NCI-H1048 (cell line): ENCODE measurements around the gene CMTM5.
A peak's percentile ranks its signal among the peaks of the same experiment; 100 is the strongest.

Experiments
- DNase-seq: peaks from one replicate; lab custom pipeline; 2025; lab: John Stamatoyannopoulos, UW

The CMTM5 gene

GRCh38 chr14:23358553-23359166 is 18.2 kb upstream of the CMTM5 start:
- no peak for DNase-seq

- no peak for DNase-seq
Measured at GRCh38 chr14:23359167-23359626, 17.6 kb upstream of the CMTM5 start.

- no peak for DNase-seq
Measured at GRCh38 chr14:23359722-23360447, 17.0 kb upstream of the CMTM5 start.

GRCh38 chr14:23360496-23360895 is 16.4 kb upstream of the CMTM5 start:
- no peak for DNase-seq

GRCh38 chr14:23361320-23361719 is 15.5 kb upstream of the CMTM5 start:
- no peak for DNase-seq

GRCh38 chr14:23361763-23362162 is 15.1 kb upstream of the CMTM5 start:
- no peak for DNase-seq

- no peak for DNase-seq
Measured at GRCh38 chr14:23362200-23362599, 14.6 kb upstream of the CMTM5 start.

GRCh38 chr14:23364164-23365035 is 12.4 kb upstream of the CMTM5 start:
- no peak for DNase-seq

- no peak for DNase-seq
Measured at GRCh38 chr14:23365036-23365731, 11.7 kb upstream of the CMTM5 start, which contains the start of gene EFS. TSS of gene EFS (minus strand) at chr14:23365172. CDS start at chr14:23365025, 147 bp downstream.

- DNase-seq = peak; percentile 61
Measured at GRCh38 chr14:23365732-23366425, 11.0 kb upstream of the CMTM5 start.

- peak; percentile 61 for DNase-seq
Measured at GRCh38 chr14:23366426-23366921, 10.4 kb upstream of the CMTM5 start.

- DNase-seq = no peak
Measured at GRCh38 chr14:23370221-23370620, 6.6 kb upstream of the CMTM5 start.

GRCh38 chr14:23371865-23372264 is 5.0 kb upstream of the CMTM5 start:
- DNase-seq = no peak

GRCh38 chr14:23372509-23372908 is 4.3 kb upstream of the CMTM5 start, which contains the start of gene IL25:
TSS of gene IL25 (plus strand) at chr14:23372809.
- no peak for DNase-seq

GRCh38 chr14:23373041-23373440 is 3.8 kb upstream of the CMTM5 start:
- no peak for DNase-seq

GRCh38 chr14:23375527-23376251 is 1.2 kb upstream of the CMTM5 start:
- no peak for DNase-seq

GRCh38 chr14:23377198-23377550 is 328 bp downstream of the CMTM5 start:
- no peak for DNase-seq

- DNase-seq = no peak
Measured at GRCh38 chr14:23377573-23378563, 1.0 kb downstream of the CMTM5 start.

GRCh38 chr14:23378612-23379220 is 1.9 kb downstream of the CMTM5 start:
- no peak for DNase-seq
